ENCODE results near the gene FNDC4. TPM values are rescaled to one million over a fixed set of nuclear protein-coding genes. Genes with fewer than 3 reads are reported as not detected.

Gene FNDC4
- total and polyA plus RNA-seq, 9 donors, result 27.3 to 117 (median 53.1) TPM

GRCh38 chr2:27442920-27443282, 52.1 kb downstream of the FNDC4 start:
- no peaks in the 10 kb centered on the region for H3K9me3 ChIP-seq
- peak overlapping the region in 1 of 2 donors; percentile 10 for H3K27ac ChIP-seq
- WGBS, 3 donors, result 77 to 80% (median 78%) methylated on average over 6 of the region's 6 CpGs
- intact Hi-C loops (cut with DNase I), result no loop called here
- H3K27me3 ChIP-seq, result no peaks in the 10 kb centered on the region
- no peaks in the 10 kb centered on the region for H3K36me3 ChIP-seq
- DNase-seq, result peak in 1 of 5 donors; percentile 44
- peaks cover 2% of the 10 kb centered on the region for H3K4me1 ChIP-seq (ENCODE audit: insufficient read depth)
- TF ChIP-seq CTCF (IDR thresholded peaks at IDR 0.05), result no peak
- H3K4me3 ChIP-seq, result no peak overlapping the region

- intact Hi-C loops (cut with DNase I), result no loop called here
Measured at GRCh38 chr2:27441958-27442919, 52.8 kb downstream of the FNDC4 start, which contains the start of gene KRTCAP3. Gene KRTCAP3, plus strand, starts transcription at chr2:27442381. Its CDS starts 32 bp downstream, at chr2:27442413.

More at GRCh38 chr2:27441958-27442919, 52.8 kb downstream of the FNDC4 start, which contains the start of gene KRTCAP3:
- TF ChIP-seq EP300 (IDR thresholded peaks at IDR 0.05) (no peak), CTCF (IDR thresholded peaks at IDR 0.05) (no peak), POLR2A (IDR thresholded peaks at IDR 0.05) (no peak)
- H3K27ac ChIP-seq, result peak within 1 kb of the TSS in 1 of 2 donors; percentile 10
- no peaks in the 10 kb centered on the region for H3K27me3 ChIP-seq
- no peaks in the 10 kb centered on the region for H3K9me3 ChIP-seq
- H3K4me1 ChIP-seq (ENCODE audit: insufficient read depth), result peaks cover 2% of the 10 kb centered on the region
- no peaks in the 10 kb centered on the region for H3K36me3 ChIP-seq
- peak within 1 kb of the TSS; percentile 18 for H3K4me3 ChIP-seq
- peak; percentile 25 to 70 (median 47) for DNase-seq
- WGBS, 3 donors, result 17 to 39% (median 19%) methylated on average over 73 to 80 of the region's 80 CpGs

Small RNAs within 50 kb of the gene (small RNA-seq; reads per million reads assigned to genes)
- gene RNU6-986P, result not detected

Other genes starting within 250 kb of the FNDC4 start
- 1 to 10 TPM in 1 of 7 donors, under 1 TPM in 3, not detected in 3; 0.23 to 1.1 (median 0.45) TPM for gene SLC30A3, start 232.2 kb downstream of the FNDC4 start, total RNA-seq
- under 1 TPM; 0.27 to 0.38 TPM for gene SLC30A3, start 232.2 kb downstream of the FNDC4 start, polyA plus RNA-seq
- gene DNAJC5G, start 219.8 kb downstream of the FNDC4 start, total RNA-seq, result under 1 TPM in 1 of 7 donors, not detected in 6; 0.56 TPM
- under 1 TPM; 0.16 to 0.83 TPM for gene DNAJC5G, start 219.8 kb downstream of the FNDC4 start, polyA plus RNA-seq
- under 1 TPM in 4 of 7 donors, not detected in 3; 0.12 to 0.72 (median 0.49) TPM for gene TRIM54, start 212.8 kb downstream of the FNDC4 start, total RNA-seq
- under 1 TPM; 0.20 to 0.21 TPM for gene TRIM54, start 212.8 kb downstream of the FNDC4 start, polyA plus RNA-seq
- 1 to 10 TPM; 1.4 to 5.6 (median 1.6) TPM for gene UCN, start 186.8 kb downstream of the FNDC4 start, total RNA-seq
- 1 to 10 TPM in 1 of 2 donors, not detected in 1; 1.5 TPM for gene UCN, start 186.8 kb downstream of the FNDC4 start, polyA plus RNA-seq
- gene MPV17, start 172.1 kb downstream of the FNDC4 start, total RNA-seq, result 10 to 100 TPM; 47.0 to 64.3 (median 59.9) TPM
- 100 to 1,000 TPM in 1 of 2 donors, 10 to 100 TPM in 1; 61.8 to 169 TPM for gene MPV17, start 172.1 kb downstream of the FNDC4 start, polyA plus RNA-seq
- 10 to 100 TPM; 32.8 to 57.7 (median 45.8) TPM for gene GTF3C2, start 138.4 kb downstream of the FNDC4 start, total RNA-seq
- gene GTF3C2, start 138.4 kb downstream of the FNDC4 start, polyA plus RNA-seq, result 10 to 100 TPM; 26.8 to 49.9 TPM
- 10 to 100 TPM; 28.0 to 46.8 (median 39.0) TPM for gene EIF2B4, start 124.9 kb downstream of the FNDC4 start, total RNA-seq
- gene EIF2B4, start 124.9 kb downstream of the FNDC4 start, polyA plus RNA-seq, result 10 to 100 TPM; 37.0 to 39.9 TPM
- 100 to 1,000 TPM in 4 of 7 donors, 10 to 100 TPM in 3; 72.3 to 111 (median 100) TPM for gene SNX17, start 124.6 kb downstream of the FNDC4 start, total RNA-seq
- gene SNX17, start 124.6 kb downstream of the FNDC4 start, polyA plus RNA-seq, result 10 to 100 TPM; 82.5 to 94.3 TPM
- gene ZNF513, start 114.5 kb downstream of the FNDC4 start, total RNA-seq, result 10 to 100 TPM in 6 of 7 donors, 1 to 10 TPM in 1; 4.8 to 24.1 (median 13.6) TPM
- 10 to 100 TPM in 1 of 2 donors, 1 to 10 TPM in 1; 3.4 to 11.0 TPM for gene ZNF513, start 114.5 kb downstream of the FNDC4 start, polyA plus RNA-seq
- gene PPM1G, start 85.6 kb downstream of the FNDC4 start, total RNA-seq, result 10 to 100 TPM; 27.2 to 57.4 (median 48.0) TPM
- gene PPM1G, start 85.6 kb downstream of the FNDC4 start, polyA plus RNA-seq, result 10 to 100 TPM; 41.0 to 89.4 TPM
- 100 to 1,000 TPM in 1 of 7 donors, 10 to 100 TPM in 6; 50.8 to 108 (median 90.0) TPM for gene NRBP1, start 66.6 kb downstream of the FNDC4 start, total RNA-seq
- 100 to 1,000 TPM in 1 of 2 donors, 10 to 100 TPM in 1; 79.0 to 169 TPM for gene NRBP1, start 66.6 kb downstream of the FNDC4 start, polyA plus RNA-seq
- 10 to 100 TPM in 1 of 7 donors, 1 to 10 TPM in 6; 2.0 to 34.5 (median 4.4) TPM for gene KRTCAP3, start 52.8 kb downstream of the FNDC4 start, total RNA-seq
- 1 to 10 TPM in 1 of 2 donors, under 1 TPM in 1; 0.82 to 2.8 TPM for gene KRTCAP3, start 52.8 kb downstream of the FNDC4 start, polyA plus RNA-seq
- 10 to 100 TPM; 37.0 to 52.1 (median 43.9) TPM for gene IFT172, start 5.5 kb downstream of the FNDC4 start, total RNA-seq
- gene IFT172, start 5.5 kb downstream of the FNDC4 start, polyA plus RNA-seq, result 10 to 100 TPM; 23.9 to 28.9 TPM
- gene GCKR, start 1.6 kb upstream of the FNDC4 start, total RNA-seq, result 10 to 100 TPM in 3 of 7 donors, 1 to 10 TPM in 4; 1.3 to 14.5 (median 5.4) TPM
- gene GCKR, start 1.6 kb upstream of the FNDC4 start, polyA plus RNA-seq, result 1 to 10 TPM; 4.6 to 4.7 TPM
- gene ZNF512, start 87.8 kb upstream of the FNDC4 start, total RNA-seq, result 10 to 100 TPM; 40.2 to 69.3 (median 53.4) TPM
- 10 to 100 TPM; 28.8 to 79.7 TPM for gene ZNF512, start 87.8 kb upstream of the FNDC4 start, polyA plus RNA-seq
- gene CCDC121, start 133.8 kb upstream of the FNDC4 start, total RNA-seq, result 1 to 10 TPM; 3.2 to 8.8 (median 6.5) TPM
- 1 to 10 TPM; 5.8 to 6.1 TPM for gene CCDC121, start 133.8 kb upstream of the FNDC4 start, polyA plus RNA-seq
- 10 to 100 TPM; 15.1 to 24.3 (median 21.4) TPM for gene GPN1, start 133.8 kb upstream of the FNDC4 start, total RNA-seq
- gene GPN1, start 133.8 kb upstream of the FNDC4 start, polyA plus RNA-seq, result 10 to 100 TPM; 20.4 to 48.3 TPM
- 10 to 100 TPM; 20.4 to 29.2 (median 24.5) TPM for gene SUPT7L, start 168.4 kb upstream of the FNDC4 start, total RNA-seq
- gene SUPT7L, start 168.4 kb upstream of the FNDC4 start, polyA plus RNA-seq, result 10 to 100 TPM; 22.1 to 37.7 TPM
- 10 to 100 TPM; 15.0 to 19.2 (median 16.2) TPM for gene SLC4A1AP, start 168.7 kb upstream of the FNDC4 start, total RNA-seq
- 10 to 100 TPM; 14.6 to 22.0 TPM for gene SLC4A1AP, start 168.7 kb upstream of the FNDC4 start, polyA plus RNA-seq

All from ovary (tissue), 9 donors.